Activated CD4-positive, alpha-beta T cell treated with anti-CD3 and anti-CD28 coated beads for 4 hours (primary cell): Measurements from ENCODE around the gene S1PR4.
"Not testable (repeated sequence)": the region's sequence is repeated elsewhere in the genome, so short reads cannot be mapped to it uniquely, and the experiment has no call there.

Experiments used
- DNase-seq, 2 donors: peaks; one replicate each; pipeline ENCODE4 v3.0.0-alpha.2; 2020

The S1PR4 gene

DNA sequence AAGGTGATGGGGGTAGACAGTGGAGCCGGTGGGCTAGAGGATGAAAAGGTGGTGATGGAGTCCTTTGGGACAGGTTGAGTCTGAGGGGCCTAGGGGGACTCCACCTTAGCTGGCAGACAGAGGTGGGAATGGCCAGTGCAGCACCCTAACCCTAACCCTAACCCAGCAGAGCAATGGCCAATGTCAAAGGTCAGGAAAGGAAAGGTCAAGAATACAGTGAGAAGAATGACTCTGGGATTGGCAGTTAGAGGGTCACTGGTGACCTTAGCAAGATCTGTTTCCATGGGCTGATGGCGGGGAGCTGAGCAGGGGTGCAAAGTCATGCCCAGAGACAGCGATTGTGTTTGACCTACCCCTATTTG is 26.2 kb upstream of the S1PR4 start:
- no peak for DNase-seq

DNA sequence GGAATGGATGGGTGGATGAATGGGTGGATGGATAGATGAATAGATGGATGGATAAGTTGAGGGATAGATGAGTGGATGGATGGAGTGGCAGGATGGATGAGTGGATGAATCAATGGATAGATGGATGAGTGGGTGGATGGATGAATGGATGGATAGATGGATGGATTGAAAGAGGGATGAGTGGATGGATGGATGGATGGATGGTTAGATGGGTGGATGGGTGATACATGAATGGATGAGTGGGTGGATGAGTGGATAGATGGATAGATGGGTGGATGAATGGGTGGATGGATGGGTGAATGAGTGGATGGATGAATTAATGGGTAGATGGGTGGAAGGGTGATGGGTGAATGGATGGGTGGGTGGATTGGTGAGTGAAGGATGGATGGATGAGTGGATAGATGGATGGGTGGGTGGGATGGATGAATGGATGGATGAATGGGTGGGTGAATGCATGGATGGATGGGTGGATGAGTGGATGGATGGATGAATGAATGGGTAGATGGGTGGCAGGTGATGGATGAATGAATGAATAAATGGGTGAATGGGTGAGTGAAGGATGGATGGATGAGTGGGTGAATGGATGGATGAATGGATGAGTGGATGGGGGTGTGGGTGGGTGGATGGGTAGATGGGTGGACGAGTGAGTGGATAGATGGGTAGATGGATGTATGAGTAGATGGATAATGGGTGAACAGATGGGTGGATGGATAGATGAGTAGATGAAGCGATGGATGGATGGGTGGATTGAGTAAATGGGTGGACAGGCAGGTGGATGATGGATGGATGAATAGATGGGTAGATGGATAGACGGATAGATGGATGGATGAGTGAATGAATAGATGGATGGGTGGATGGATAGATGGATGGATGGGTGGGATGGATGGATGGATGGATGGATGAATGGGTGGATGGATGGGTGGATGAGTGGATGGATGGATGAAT is 25.0 kb upstream of the S1PR4 start:
- DNase-seq, result no peak

DNA sequence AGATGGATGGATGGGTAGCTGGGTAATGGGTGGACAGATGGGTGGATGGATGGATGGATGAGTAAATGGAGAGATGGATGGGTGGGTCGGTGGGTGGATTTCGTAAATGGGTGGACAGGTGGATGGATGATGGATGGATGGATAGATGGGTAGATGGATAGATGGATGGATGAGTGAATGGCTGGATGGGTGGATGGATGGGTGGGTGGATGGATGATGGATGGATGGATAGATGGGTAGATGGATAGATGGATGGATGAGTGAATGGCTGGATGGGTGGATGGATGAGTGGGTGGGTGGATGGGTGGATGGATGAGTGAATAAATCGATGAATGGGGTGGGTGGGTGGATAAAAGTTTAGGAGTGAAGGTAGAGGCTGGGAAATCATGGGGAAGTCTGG is 24.1 kb upstream of the S1PR4 start:
- not testable (repeated sequence) for DNase-seq

DNA sequence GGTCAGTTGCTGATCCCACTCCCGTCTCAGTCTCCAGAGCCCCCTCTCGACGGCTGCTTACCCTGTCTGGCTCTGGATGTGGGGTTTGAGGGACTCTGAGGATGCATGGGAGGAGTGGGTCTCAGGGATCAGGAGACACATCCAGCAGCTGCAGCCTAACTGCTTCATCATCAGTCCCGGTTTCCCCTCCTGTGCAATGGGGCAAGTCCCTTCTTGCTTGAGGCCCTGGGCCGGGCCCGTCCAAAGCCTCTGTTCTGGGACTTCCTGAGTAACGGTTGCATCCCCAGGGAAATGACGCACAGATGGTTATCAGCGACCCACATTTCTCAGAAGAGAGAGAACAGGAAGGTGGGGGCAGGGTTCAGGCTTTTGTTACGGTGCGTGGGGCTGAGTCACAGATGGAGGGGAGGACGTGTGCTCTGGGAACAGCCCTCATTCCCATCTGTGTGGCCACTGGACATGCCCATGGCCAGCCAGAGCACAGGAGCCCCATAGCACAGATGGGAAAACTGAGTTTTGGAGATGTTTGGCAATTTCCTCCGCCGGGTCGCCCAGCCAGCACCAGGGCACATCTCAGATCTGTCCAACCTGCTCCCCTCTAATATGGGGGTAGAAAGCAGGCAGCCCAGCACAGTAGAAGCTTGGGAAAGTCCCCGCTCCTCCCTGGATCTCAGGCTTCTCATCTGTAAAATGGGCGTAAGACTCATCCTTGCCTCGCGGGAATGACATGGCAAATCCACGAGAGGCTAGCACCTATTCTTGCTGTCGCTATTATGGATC is 23.4 kb upstream of the S1PR4 start:
- DNase-seq, result peak; percentile 90 to 91

DNA sequence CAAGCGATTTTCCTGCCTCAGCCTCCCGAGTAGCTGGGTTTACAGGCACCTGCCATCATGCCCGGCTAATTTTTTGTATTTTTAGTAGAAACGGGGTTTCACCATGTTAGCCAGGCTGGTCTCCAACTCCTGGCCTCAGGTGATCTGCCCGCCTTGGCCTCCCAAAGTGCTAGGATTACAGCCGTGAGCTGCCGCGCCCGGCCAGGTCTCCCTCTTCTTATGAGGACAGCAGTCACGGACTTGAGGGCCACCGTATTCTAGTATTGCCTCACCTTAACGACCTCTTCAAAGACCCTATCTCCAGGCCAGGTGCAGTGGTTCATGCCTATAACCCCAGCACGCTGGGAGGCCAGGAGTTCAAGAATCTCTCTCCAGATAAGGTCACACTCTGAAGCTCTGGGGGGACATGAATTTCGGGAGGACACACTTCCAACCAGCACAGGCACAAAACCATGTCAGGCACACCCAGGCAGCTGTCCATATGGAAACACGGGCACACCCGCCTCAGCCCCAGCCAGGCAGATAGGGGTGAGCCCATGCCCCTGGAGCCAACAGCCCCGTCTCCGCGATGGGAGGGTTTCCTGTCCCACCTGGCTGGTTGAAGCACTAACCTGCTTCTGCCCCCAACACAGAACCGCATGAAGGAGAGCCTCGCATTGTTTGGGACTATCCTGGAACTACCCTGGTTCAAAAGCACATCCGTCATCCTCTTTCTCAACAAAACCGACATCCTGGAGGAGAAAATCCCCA is 21.3 kb upstream of the S1PR4 start:
- DNase-seq, result no peak

DNA sequence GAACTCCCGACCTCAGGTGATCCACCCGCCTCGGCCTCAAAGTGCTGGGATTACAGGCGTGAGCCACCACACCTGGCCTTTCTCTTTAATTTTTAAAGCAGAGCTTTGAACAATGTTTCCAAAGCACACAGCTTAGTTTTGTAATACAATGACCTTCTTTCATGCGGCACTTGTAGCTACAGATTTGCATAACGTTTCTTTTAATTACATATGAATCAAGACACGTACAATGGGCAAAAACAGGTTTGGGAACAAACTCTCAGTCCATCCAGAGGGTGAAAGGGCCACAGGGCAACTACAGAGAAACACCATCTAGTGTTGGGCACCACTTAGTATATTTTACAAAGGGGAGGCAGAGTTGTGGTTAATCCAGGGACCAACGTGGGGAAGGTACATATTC is 19.0 kb upstream of the S1PR4 start:
- DNase-seq, result no peak

DNA sequence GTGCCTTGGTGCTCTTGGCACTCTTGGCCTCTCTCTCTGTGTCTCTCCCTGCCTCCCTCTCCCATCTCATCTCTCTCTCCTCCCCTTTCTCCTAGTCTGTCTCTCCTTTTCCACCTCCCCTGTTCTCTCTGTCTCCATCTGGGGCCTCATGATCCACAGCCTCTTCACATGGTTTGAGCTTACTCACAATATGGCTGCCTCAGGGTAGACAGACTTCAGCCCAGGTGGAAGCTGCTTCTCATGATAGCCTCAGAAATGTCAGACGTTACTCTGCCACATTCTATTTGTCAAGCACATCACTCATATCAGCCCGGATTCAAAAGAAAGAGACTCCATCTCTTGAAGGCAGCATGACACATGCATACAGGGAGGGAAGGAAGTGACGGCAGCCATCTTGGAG is 18.4 kb upstream of the S1PR4 start:
- DNase-seq, result no peak

DNA sequence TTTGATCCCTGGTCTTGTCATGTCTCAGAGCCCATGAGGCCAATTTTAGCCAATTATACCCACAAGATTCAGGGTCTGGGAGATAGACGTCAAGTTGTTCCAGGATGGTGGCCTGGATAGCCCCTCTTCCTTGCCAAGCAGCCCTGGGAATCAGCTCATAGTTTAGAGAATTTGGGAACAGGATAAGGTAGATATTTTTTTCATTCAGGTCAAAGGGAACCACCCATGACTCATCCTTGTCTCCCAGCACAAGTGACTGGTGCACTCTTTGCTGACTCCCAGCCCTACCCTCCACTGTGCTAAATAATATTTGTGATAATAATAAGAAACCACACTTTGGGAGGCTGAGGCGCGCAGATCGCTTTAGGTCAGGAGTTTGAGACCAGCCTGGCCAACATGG is 17.1 kb upstream of the S1PR4 start:
- DNase-seq, result no peak

DNA sequence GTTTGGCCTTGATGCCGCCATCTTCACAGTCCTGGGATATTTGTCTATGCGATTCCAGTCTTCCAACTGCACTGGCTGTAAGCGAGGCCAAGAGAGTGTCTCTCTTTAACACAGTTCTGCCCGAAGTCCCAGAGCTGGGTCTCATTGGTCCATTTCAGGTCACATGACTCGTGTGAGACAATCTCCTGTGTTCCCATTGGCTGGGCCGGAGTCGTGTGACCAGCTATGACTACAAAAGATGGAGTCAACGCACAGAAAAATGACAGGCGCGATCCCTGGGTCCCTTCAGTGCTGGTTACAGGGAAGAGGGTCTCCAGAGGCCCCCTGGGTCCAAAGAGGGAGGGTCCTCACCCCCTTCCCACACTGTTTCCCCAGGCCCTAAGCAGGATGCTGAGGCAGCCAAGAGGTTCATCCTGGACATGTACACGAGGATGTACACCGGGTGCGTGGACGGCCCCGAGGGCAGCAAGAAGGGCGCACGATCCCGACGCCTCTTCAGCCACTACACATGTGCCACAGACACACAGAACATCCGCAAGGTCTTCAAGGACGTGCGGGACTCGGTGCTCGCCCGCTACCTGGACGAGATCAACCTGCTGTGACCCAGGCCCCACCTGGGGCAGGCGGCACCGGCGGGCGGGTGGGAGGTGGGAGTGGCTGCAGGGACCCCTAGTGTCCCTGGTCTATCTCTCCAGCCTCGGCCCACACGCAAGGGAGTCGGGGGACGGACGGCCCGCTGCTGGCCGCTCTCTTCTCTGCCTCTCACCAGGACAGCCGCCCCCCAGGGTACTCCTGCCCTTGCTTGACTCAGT is 15.9 kb upstream of the S1PR4 start:
- no peak for DNase-seq

DNA sequence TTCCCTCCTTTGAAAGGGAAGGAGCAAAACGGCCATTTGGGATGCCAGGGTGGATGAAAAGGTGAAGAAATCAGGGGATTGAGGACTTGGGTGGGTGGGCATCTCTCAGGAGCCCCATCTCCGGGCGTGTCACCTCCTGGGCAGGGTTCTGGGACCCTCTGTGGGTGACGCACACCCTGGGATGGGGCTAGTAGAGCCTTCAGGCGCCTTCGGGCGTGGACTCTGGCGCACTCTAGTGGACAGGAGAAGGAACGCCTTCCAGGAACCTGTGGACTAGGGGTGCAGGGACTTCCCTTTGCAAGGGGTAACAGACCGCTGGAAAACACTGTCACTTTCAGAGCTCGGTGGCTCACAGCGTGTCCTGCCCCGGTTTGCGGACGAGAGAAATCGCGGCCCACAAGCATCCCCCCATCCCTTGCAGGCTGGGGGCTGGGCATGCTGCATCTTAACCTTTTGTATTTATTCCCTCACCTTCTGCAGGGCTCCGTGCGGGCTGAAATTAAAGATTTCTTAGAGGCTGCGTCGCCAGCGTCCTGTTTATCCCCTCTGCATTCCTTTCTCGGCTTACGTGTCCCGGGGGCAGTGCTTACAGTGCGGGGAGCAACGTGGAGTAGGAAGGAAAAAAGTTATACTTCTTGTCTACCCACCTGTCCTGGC is 15.2 kb upstream of the S1PR4 start:
- DNase-seq, result peak; percentile 71 to 77

DNA sequence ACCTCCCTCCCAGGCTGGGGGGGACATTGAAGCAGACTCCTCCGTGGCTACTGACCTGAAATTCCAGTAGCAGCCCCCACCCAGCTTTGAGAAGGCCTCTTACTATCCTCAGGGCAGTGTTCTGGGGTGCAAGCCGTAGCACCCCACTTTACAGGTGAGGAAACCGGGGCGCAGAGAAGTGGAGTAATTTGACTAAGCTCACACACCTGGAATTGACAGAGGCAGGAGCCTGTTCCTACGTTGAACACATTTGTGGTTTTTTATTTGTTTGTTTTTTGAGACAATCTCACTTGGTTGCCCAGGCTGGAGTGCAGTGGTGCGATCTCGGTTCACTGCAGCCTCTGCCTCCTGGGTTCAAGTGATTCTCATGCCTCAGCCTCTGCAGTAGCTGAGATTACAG is 14.6 kb upstream of the S1PR4 start:
- no peak for DNase-seq

DNA sequence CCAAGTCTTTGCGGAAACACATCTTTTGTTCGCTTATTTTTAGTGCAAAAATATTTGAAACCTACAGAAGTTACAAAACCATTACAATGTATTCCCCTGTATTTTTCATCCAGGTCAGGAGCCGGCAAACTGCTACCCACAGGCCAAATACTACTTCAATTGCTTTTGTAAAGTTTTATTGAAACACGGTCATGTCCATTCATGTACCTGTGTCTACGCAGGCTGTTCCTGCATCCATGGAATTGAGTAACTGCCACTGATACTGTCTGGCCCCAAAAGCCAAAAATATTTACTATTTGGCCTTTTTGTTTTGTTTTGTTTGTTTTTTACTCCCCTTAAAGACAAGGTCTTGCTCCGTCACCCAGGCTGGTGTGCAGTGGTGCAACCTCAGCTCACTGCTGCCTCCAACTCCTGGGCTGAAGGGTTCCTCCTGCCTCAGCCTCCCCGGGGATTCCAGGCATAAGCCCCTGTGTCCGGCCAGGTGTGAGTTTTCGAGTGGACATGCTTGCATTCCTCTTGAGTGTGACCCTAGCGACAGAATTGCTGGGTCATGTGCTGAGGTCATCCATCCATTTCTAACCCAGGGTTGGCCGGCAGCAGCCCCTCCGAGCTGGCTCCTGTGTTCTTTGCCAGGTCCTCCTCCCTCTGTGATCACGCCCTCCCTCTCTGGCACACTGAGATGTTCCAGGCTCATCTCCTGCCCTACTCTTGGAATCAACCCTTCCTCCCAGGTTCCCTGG is 10.9 kb upstream of the S1PR4 start:
- DNase-seq, result no peak

DNA sequence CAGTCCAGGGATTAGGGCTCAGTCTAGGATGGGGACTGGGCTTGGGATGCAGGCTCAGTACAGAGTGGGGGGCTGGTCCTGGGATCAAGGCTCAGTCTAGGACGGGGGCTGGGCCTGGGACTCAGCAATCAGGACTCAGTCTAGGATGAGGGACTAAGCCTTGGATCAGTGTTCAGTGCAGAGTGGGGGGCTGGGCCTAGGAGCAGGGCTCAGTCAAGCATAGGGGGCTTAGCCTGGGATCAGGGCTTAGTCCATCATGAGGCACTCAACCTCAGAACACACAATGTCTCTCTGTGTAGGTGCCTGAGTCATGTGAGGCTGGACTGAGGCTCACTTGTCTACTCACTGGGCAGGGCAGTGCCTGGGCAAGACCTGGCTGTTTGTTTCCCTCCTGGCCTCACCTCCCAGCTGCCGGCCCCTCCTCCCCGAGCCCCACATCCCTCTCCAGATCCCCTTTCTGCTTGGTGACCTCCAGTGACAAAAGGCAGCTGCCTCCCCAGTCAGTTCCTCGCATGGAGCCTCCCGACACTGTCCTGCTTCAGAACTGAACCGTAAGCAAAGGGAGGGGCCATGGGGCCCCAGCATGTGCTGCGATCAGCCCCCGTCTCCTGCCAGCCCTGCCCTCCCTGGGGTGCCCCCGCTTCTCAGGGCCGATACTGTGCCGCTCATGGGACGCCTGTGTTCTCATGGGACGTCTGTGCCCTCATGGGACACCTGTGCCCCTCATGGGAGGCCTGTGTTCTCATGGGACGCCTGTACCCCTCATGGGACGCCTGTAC is 6.5 kb upstream of the S1PR4 start:
- DNase-seq, result no peak

DNA sequence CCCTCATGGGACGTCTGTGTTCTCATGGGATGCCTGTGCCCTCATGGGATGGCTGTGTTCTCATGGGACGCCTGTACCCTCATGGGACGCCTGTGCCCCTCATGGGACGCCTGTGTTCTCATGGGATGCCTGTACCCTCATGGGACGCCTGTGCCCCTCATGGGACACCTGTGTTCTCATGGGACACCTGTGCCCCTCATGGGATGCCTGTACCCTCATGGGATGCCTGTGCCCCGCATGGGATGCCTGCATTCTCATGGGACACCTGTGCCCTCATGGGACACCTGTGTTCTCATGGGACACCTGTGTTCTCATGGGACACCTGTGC is 5.9 kb upstream of the S1PR4 start:
- DNase-seq, result not testable (repeated sequence)

DNA sequence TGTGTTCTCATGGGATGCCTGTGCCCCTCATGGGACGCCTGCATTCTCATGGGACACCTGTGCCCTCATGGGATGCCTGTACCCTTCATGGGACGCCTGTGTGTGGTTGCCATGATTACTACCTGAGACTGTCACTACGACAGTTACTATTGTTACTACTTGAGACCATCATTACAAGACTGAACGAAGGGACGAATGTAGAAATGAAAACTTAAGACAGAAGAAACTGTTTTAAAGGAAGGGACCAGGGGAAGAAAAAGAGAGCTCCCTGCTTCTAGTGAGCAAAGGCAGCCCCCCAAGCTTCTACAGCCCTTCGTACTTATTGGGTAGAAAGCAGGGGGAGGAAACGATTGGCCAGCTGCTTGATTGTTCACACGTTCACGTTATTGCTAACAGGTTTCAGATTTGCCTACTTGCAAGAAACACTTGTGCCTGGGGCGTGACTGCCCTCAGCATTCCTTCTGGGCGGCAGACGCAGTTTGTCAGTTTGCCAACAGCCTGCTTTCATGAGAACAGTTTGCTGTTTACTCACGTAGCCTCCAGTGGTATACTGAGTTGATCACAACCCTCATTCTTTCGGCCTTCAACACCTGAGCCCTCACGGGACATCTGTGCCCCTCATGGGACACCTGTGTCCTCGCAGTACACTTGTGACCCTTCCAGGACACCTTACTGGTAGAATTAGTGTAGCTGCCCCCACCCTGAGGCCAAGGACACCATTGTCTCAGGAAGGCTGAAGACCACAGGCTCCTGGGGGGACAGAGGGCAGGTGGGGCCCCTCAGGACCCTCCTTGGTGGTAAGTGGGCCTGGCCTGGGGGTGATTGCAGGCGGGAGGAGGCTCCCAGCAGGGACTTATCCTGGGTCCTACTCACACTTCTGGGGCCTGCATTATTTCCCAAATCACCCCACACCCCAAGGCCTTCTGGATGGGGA is 2.5 kb upstream of the S1PR4 start:
- DNase-seq, result peak in 1 of 2 donors; percentile 37

DNA sequence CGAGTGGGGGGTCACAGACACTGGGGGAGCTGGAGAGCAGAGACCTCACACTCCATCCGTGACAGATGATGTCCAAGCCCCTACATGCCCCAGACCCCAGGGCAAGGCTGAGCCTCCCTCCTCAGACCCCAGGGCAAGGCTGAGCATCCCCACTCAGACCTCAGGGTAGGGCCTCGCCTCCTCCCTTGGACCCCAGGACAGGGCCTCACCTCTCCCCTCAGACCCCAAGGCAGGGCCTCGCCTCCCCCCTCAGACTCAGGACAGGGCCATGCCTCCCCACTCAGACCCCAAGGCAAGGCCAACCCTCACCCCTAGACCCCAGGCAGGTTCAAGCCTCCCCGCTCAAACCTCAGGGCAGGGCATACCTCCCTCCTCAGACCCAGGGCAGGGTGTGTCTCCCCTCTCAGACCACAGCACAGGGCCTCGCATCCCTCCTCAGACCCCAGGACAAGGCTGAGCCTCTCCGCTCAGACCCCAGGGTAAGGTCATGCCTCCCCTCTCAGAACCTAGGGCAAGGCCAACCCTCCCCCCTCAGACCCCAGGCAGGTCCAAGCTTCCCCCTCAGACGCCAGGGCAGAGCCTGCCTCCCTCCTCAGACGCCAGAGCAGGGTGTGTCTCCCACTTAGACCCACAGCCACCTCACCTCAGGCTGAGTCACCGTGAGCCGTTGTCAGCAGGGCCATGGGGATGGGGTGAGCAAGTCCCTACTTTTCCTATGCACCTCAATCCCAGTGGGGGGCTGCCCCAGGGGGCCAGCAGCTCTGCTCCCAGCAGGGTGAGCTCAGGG is 1.7 kb upstream of the S1PR4 start:
- DNase-seq, result peak; percentile 77 to 78

DNA sequence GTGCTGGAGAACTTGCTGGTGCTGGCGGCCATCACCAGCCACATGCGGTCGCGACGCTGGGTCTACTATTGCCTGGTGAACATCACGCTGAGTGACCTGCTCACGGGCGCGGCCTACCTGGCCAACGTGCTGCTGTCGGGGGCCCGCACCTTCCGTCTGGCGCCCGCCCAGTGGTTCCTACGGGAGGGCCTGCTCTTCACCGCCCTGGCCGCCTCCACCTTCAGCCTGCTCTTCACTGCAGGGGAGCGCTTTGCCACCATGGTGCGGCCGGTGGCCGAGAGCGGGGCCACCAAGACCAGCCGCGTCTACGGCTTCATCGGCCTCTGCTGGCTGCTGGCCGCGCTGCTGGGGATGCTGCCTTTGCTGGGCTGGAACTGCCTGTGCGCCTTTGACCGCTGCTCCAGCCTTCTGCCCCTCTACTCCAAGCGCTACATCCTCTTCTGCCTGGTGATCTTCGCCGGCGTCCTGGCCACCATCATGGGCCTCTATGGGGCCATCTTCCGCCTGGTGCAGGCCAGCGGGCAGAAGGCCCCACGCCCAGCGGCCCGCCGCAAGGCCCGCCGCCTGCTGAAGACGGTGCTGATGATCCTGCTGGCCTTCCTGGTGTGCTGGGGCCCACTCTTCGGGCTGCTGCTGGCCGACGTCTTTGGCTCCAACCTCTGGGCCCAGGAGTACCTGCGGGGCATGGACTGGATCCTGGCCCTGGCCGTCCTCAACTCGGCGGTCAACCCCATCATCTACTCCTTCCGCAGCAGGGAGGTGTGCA is 587 bp downstream of the S1PR4 start:
- DNase-seq, result peak in 1 of 2 donors; percentile 25
